ENCODE results near the gene DGKG.

The DGKG gene

DNA sequence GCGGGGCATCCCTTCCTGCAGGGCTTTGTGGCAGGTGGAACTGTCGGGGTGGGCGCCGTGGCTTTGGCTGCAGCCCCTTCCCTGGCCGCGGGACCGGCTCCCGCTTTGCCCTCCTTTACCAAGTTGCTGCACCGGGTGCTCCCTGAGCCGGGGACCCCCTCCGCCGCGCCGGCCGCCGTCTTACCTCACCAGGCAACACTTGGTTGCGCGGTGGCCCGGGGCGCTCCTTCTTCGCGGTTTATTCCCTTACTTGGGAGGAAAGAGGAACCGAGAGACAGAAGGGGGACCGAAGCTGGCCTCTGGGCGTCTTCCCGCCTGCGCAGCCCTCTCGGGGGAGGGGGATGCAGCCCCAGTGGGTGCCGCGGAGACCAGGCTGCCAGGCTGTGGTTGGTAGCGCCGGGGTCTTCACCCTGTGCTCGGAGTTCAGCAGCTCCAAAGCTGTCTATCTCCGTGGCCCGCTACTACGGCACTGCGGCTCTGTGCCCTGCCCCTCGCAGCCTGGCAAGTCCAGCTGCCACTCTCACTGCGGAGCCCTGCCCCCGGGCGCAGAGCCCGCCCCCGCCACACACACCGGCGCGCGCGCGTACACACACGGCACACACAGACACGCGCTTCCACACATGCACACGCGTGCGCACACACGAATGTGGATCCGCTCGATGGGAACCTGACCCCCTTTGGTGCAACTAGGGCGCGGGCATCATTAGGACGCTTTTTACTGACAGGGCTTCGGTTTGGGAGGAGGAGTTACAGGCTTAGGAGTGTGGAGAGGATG is at the start of gene DGKG:
Gene DGKG (minus strand): TSS at position 473 of the 775 bp plus-strand sequence. CDS start 41,775 bp downstream, outside the sequence.
- peak; percentile 14 to 50 for DNase-seq

GRCh38 chr3:186411089-186411488 is 49.1 kb upstream of the DGKG start:
- DNase-seq = no peak

DNA sequence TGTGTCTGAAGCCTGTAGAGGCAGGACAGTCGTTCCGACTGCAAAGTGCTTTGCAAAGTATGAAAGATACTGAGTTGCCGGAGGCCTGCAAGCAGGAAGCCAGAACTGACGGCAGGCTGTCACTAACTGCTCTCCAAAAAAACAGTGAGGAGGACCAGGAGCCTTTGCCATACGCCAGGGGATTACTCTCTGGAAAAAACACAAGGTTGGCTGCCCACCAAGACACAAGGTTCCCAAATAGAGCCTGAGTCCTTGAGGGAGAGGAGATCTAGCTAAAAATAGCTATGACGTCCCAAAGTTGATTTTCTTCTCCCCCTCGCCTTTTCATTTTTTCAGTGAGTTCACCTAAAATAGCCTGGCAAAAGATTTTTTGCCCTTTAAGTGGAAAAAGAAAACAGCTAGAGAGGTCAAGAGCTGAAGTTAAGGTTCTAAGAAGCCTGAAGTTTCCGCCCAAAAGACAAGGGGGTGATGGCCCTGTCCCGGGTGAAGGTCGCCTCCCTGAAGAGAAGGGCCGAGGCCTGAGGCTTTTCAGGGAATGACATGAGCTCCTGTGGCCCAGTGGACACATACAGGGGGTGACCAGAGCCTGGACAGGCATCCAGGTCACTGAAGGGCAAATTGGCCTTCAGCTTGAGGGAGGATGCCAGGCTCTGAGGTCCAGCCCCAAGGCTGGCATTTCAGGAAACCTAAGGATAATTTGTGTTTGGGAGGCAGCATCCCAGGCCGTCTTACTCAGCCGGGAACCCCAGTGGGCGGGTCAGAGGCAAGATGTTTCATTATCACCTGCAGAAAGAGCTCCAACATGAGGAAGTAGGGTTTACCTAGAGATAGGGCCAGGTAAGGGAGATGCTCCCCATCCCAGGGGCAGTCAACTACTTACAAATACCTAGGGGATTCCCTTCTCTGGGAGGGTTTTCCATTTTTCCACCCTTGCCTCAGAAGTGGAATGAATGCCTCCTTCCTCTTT is 44.9 kb upstream of the DGKG start:
- no peak for DNase-seq

DNA sequence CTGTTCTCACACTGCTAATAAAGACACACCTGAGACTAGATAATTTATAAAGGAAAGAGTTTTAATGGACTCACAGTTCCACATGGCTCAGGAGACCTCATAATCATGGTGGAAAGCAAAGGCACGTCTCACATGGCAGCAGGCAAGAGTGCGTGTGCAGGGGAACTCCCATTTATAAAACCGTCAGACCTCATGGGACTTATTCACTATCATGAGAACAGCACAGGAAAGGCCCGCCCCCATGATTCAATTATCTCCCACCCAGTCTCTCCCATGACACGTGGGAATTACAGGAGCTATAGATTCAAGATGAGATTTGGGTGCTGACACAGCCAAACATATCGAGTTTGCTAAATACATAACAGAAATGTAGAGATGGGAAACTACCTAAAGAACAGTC is 39.5 kb upstream of the DGKG start:
- no peak for DNase-seq

- DNase-seq = no peak
These were observed 38.6 kb upstream of the DGKG start for GRCh38 chr3:186400662-186401061.

DNA sequence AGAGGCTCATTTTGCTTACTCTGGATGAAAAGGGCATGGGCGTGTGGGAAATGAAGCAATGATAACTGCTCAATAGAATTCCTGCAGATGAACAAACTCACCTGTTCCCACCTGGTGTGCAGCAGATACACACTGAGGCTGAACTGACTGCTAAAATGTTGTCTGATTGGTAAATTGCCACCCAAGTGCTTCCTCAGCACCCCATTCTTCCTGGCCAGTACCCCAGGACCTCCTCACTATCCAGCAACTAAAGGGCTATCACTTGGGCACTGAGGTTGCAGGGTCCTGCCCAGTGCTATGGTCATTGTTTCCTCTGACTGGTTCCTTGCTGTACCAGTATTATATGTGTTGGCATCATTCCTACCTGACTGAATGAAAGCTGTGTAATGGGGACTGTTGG is 38.0 kb upstream of the DGKG start:
- no peak for DNase-seq

DNA sequence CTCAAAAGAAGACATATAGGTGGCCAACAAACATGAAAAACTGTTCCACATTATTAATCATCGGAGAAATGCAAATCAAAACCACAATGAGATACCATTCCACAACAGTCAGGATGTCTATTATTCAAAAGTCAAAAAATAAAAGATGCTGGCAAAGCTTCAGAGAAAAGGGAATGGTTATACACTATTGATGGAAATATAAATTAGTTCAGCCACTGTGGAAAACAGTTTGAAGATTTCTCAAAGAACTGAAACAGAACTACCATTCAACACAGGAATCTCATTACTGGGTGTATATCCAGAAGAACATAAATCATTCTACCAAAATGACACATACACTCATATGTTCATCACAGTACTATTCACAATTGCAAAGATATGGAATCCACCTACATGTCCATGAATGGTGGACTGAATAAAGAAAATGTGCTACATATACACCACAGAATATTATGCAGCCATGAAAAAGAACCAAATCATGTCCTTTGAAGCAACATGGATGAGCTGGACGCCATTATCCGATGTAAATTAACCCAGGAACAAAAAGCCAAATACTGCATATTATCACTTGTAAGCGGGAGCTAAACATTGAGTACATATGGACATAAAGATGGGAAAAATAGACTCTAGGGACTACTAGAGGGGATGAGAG is 32.7 kb upstream of the DGKG start:
- no peak for DNase-seq

DNA sequence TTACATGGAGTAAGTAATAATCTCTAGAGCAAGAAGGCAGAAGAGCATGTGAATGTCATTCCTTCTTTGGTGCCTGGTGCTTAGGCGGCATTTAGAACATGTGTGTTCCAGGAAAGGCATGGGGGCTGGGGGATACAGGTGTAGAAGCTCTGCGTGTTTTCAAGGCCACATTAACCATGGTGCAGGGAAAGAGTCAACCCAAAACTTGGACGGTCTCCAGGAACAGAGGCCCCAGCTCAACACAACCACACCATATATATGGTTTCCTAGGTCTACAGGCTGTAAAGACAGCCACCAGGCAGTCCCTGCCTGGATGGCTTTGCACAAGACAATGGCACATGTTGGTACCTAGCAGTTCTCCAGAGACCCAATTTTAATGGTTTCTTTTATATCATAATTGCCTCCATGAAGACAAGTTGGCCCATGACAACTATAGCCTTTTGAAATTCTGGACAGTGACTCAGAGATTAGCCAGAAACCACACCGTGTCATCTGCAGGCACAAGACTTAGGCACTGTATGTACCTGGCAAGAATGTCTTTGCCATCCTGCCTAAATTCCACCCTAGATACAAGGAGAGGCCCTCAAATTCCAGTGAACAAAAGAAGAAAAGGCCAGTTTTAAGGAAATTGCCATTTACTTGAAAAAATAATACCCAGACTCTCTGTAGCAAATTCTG is 25.0 kb upstream of the DGKG start:
- no peak for DNase-seq

GRCh38 chr3:186385856-186386602 is 24.0 kb upstream of the DGKG start:
- DNase-seq = no peak

DNA sequence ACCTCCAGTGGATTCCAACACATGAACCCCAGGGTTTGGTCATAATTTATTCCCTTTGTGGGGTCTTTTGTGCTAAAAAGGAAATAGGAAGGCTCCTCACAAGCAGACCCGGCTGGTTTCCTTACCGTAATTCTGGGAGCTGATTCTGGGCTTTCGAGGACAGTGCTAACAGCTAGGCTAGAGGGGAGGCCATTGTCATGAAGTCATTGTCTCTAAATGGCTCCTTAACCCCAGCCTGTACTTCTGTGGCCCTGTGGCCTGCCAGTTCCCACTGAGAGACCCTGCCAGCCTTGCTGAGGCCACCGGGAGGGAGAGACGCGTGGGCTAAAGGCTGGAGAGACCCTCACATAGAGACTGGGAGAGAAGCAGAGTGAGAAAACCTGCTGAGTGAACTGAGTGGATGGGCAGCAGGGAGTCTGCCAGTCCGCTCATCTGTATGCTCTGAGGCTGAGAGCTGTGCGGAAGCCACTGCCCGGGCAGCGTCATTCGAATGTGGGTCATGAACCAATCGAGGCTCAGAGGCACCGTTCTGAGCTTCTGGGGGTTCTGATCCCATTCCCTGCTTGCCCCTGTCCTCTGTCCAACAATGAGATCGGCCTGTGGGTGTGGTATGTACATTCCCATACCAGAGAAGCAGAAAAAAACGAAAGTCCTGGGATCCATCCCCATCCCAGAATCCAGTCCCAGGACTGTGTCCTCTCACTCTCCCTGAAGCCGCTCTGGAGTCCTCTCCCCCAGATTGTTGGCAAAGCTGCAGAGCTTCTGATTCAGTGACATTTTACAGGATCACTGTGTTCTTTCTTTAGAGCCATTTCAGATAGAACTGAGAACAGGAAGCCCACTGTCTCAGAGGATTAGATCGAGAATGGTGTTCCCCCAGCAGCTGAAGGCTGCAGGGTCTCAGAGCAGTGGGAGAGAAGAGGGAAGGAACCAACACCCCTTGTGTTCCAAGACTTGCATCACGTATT is 21.3 kb upstream of the DGKG start:
- no peak for DNase-seq

DNA sequence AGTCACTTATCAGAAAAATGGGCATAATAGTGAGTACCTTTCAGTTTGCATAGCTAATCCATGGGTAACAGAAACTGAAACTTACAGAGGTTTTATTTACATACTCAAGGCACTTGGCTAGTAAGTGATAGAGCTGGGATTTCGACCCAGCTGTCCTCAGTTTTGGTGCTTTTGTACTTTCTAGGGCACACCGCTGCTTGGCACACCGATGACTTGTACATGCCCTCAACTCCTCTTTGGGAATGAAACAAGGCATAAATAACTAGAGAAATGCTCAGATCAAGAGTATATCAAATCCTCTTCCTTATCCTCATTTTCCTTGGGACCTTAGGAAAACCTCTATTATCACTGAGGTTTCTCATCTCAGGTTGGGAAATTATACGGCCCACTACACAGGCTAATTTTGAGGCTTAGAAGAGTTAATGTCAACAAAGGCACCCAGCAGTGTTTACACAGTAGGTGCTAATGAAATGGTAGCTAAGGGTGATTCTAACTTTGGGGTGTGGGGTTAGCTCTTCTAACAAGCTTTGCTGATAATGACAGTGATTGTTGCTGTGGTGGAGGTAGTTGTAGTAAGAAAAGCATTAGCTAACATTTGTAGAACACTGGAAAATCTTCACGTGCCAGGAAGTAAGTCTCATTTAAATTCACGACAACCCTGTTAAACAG is 20.3 kb upstream of the DGKG start:
- no peak for DNase-seq

DNA sequence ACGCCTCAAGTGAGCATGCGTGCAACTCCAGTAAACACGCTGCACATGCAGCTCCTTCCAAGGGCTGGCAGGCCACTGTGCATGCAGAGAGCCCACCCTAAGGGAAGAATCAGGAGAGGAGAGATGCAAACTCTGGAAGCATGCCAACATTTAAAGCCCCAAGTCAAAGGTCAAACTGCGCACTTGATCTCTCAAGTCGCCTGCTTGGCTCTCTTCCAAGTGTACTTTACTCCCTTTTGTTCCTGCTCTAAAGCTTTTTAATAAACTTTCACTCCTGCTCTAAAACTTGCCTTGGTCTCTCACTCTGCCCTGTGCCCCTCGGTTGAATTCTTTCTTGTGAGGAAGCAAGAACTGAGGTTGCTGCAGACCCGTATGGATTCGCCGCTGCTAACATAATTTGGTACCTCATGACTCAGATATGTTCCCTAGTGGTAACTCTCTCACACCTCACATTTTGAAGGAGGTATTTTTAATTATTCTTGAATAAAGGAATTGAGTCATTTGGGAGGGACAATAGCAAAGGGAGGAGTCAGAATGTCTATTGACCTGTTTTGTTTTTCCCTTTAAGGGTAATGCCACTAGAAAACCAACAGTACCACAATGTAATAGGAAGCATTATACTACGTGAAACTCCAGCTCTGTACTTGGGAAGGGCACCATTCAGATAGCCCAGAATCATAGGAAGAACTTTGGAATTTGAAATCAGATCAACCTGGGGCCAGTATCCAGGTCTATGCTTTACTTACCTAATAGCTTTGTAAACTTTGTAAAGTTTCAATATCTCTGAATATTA is 19.6 kb upstream of the DGKG start:
- no peak for DNase-seq

GRCh38 chr3:186380622-186381380 is 18.8 kb upstream of the DGKG start:
- no peak for DNase-seq

DNA sequence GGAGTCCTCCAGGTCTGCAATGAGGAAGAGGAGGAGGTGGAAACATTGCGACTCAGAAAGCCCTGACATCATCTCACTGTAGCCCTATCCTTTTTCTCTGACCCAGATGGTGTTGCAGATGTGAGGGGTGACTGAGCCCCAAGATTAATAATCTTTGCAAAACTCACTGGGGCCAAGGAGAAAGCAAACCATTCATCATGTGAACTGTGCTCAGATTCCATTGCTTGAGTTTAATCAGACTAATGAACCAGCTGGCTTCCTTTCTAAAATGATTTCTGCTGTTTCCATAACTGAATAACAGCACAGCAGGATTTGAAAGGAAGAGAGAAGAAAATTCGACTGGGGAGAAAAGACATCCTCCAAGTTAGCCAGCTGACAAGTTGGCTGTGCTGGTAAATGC is 13.4 kb upstream of the DGKG start:
- no peak for DNase-seq

- DNase-seq = no peak
These were observed 12.3 kb upstream of the DGKG start for GRCh38 chr3:186374376-186374775.

GRCh38 chr3:186369217-186369616 is 7.2 kb upstream of the DGKG start:
- DNase-seq = no peak

GRCh38 chr3:186368717-186369116 is 6.7 kb upstream of the DGKG start:
- no peak for DNase-seq

GRCh38 chr3:186368176-186368575 is 6.1 kb upstream of the DGKG start:
- no peak for DNase-seq

DNA sequence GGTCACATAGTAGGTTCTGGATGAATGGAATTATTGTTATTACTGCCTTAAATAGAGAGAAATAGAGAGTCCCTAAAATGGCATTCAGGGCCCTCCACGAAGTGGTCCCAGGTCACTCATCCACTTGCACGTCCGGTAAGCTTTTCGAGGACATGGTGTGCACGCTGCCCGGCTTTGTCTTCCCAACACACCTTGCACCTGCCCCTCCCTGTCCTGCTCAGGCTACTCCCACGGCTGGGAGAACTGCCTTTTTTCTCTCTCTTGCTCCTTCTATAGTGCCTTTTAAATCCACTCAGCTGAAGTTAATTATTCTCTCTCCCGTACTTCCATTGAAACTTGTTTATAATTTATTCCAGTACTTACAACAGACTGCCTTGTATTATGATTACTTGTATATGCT is 5.6 kb upstream of the DGKG start:
- DNase-seq = no peak
